Stimulated activated CD4-positive, alpha-beta T cell treated with anti-CD3 and anti-CD28 coated beads, TNF-alpha, amount 100 ng/mL, for 48 hours (primary cell): ENCODE measurements around the gene OTX1.
"Not testable (repeated sequence)": the region's sequence is repeated elsewhere in the genome, so short reads cannot be mapped to it uniquely, and the experiment has no call there.

Source experiments
- DNase-seq, 3 donors: peaks; one replicate each; pipeline ENCODE4 v3.0.0-alpha.2; 2020; ENCODE audit warnings: low read depth in 3 of 3

Gene OTX1

DNA sequence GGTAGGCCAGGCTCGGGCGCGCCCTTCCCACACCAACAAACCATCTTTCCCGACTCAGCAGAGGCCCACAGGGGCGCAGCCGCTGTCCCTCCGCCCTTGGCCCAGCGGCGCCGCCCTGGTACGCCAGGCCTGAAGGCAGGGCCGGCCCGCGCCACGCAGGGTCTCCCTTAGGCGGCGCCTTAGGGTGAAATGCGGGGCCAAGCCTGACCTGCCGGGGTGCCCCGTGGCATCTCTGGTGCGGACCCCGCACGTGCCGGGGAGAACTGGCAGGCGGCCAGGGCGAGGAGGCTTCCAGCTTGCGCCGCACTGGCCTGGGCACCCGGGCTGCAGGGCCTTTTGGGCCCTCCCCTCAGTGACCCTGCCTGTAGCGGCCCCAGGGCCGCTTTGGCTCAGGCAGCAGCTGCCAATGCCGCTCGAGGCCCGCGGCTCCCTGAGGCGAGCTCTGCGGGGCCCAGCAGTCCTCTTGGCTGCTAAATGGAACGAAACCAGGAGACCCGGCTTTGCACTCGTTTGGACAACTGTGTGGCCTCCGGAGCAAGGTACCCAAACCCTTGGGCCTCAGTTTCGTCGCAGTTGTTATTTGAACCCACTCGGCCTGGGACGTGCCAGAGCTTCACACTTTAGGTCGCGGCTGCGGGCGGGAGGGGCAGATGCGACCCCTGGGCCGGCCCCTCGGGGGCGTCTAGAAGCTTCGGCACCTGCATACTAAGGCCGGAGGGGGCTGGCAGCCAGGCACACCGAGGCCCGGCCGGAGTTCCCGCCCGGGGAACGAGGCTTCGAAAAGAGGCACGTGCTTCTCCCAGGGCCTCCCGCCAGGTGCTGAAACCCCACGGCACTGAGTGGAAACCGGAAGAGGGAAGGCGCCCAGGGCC is 8.5 kb downstream of the OTX1 start:
- peak in 1 of 3 donors; percentile 8 for DNase-seq

DNA sequence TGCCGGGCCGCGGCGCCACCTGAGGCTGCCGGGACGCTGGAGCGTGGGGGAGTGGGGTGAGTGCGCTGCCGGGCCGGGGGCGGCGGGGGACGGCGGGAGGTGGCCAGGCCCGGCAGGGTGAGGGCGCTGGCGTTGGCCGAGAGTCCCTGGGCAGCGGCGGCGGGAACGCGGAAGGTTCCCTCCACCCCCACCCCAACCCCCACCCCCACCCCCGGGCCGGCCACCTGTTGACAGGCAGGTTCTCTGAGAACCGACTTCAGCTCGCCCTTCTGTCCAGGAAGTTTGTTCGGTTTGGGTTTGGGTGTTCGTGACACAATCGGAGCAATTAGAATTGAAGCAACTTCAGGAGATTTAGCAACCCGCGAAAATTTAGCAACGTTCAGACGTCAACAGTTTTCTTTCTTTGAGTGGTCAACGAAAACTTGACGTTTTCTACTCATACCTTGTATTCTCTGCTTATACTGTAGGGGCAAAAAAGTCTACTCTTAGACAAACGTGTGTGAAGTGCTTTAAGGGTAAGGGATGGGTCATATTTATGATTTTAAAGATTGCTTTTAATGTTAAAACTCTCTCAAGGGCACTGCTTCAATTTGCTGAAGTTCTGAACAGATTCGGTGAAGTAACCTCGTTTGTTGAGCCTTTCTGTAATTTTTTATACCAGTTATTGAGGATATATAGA is 9.3 kb downstream of the OTX1 start:
- no peak for DNase-seq

DNA sequence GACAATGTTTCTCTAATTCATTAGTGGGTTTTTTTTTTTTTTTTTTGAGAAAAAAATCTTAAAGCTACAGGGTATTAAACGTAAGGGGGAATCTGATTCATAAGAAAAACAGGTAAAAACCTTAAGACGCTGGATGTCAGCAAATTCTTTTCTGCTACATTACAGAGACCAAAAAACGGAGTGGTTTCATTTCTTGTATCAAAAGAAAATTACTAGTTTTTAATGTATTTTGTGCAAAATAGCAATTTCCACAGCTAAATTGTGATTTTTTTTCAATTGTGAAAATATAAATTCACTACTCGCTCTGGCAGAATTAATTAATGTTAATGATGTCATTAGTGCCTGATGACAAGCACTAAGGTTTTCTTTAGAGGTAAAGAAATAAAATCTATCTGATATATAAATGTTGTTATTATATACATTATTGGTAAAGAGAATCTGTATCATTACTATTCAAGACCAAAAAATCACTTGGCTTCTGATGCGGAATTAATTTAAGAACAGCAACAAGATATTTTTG is 9.9 kb downstream of the OTX1 start:
- no peak for DNase-seq

DNA sequence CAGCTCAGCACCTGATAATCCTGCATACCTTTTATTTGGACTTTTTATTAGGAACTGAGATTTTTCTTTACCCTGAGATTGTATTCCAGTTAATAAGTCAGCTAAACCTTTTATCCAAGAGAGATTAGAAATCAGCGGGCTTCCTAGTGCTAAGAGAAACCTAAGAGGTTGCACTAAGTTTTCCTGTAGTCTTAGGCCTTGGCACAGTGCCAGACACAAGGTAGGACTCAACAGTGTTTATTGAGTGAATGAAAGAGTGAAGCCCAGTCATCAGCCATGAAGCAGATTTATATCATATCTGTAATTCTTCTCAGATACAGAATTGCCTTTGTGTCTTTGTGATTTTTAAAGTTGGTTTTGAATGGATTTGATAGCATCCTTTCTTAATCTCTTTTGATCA is 13.6 kb downstream of the OTX1 start:
- DNase-seq, result no peak

DNA sequence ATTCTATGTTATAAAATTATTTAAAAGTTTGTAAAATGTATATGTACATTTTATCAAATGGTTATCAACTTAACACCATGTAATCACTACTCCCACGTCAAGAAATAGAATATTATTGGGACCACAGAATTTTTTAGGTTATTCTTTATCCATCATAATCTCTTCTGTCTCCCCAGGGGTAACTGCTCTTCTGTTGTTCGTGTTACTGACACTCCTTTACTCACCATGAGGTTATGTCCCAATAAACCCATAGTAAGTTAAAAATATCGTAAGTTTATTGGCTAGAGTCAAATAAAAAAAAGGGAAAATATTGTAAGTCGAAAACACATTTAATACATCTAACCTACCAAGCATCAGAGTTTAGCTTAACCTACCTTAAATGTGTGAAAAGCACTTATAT is 14.0 kb downstream of the OTX1 start:
- no peak for DNase-seq

DNA sequence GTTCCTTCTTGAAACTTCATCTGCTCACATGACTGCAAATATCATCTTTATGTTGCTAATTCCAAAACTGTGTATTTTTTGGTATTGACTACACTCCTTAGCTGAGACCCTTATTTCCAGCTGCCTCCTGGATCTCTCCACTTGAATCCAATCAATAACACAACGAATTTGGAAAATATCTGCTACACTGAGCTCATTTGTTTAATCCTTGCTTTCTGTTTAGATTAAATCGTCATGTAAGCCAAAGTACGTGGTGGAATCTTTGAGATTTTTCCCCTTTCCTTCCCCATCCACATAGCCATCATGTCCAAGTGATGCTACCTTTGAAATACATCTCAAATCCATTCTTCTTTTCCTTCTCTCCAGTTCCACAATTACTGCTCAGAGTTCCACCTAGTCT is 15.6 kb downstream of the OTX1 start:
- DNase-seq, result no peak

DNA sequence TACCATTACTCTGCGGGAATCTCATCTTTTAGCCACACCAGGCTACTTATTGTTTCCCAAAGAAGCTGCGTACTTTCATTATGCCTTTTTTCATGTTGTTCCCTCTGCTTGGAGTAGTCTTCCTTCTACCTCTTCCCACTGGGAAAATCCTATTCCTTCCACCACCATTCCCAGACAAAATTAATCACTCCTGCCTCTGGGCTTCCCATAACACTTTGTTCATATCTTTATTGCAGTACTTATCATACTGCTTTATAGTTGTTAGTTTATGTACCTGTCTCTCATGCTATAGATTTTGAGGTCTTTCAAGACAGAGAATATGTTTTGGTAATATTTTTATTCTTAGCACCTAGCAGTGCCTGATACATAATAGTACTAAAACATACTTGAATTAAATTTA is 16.2 kb downstream of the OTX1 start:
- no peak for DNase-seq

DNA sequence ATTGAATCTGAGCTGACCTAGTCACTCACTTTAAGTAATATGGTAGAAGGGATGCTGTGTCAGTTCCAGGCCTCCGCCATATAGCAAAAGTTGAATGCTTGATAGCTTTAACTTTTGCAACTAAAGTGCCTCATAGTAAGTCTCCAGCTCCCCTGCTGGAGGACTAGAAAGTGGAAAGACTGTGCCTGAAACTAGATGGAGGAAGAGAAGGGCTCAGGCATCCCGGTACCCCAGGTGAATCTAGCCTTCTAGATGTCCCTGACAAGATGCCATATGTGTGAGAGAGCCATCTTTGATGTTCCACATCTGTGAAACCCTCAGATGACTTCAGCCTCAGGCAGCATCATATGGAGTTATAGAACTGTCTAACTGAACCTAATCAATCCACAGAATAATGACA is 21.0 kb downstream of the OTX1 start:
- DNase-seq, result no peak

DNA sequence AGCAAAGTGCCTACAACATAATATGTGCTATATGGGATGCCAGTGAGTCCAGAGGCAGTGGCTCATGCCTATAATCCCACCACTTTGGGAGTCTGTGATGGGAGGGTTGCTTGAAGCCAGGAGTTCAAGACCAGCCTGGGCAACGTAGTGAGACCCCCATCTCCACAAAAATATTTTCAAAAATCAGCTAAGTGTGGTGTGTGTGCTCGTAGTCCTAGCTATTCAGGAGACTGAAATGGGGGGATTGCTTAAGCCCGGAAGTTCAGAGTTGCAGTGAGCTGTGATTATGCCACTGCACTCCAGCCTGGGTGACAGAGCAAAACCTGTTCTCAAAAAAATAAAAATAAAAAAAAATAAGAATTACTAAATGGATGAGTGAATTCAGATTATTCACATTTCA is 23.4 kb downstream of the OTX1 start:
- DNase-seq, result no peak

DNA sequence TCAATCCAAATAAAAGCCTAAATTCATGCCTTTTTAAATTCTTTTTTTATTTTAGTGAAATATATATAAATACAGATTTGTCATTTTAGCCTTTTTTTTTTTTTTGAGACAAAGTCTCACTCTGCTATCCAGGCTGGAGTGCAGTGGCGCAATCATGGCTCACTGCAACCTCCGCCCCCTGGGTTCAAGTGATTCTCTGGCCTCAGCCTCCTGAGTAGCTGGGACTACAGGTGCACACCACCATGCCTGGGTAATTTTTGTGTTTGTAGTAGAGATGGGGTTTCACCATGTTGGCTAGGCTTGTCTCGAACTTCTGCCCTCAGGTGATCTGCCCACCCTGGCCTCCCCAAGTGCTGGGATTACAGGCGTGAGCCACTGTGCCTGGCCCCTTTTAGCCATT is 23.8 kb downstream of the OTX1 start:
- not testable (repeated sequence) for DNase-seq

DNA sequence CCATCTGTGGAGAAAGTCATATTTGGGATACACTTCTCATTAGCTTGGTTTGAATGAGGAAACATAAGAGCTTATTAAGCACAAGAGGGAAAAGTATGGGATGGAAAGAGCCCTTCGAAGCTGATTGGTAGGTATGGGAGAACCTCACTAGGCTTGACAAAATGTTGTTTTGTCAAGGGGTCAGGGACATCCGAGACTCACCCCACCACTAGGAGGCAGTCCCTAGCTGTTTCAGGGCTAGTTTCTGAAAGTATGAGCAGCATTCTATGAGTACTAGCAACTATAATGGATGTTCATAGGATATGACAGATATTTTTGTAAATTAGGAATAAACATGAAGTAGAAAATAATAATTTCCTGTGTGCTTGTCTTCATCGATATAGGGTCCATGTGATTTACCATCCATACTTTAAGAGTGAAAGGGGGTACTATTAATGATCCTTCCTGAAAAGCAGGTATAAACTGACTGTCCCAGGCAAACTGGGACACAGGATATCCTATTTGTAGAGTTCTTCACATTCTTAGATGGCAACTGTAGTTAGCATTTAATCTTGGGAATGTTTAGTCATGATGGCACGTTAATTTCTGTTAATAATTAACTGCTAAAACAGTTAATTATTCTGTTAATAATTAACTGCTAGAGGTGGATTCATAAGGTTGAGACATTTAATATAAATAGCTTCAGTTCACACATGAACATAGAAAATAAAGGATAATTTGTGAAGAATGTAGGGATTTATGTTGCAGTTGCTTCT is 28.4 kb downstream of the OTX1 start:
- no peak for DNase-seq

DNA sequence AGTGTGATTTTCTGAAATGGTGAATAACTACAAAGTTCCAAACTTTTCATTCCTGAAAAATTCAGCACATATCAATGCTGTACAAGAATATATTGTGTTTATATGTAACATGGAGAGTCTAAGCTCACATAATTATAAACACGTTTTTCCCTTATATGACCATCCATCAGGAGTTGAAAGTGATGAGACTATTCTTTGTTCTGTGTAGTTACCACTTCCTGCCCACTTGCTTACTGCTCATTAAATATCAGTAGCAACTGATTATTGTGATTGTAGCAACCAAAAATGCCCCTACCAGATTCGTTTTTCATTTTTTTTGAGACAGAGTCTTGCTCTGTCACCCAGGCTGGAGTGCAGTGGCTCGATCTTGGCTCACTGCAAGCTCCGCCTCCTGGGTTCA is 30.8 kb downstream of the OTX1 start:
- DNase-seq, result no peak

DNA sequence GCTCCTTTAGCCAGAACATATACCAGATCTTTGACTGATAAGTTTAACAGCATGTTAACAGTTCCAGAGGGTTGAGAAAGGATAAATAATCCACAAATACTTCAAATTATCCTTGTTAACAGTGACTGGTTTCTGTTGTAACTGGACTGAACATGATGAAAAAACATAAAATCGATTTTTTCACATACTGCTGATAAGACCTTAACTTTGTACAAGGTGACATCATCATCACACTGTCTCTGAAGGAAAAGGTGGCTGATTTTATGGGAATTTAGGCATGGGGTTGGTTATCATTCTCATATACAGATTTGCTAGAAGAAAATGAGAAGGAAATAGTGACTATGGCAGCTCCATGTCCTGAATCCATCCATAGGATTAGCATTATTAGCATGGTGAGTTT is 36.1 kb downstream of the OTX1 start:
- no peak for DNase-seq

DNA sequence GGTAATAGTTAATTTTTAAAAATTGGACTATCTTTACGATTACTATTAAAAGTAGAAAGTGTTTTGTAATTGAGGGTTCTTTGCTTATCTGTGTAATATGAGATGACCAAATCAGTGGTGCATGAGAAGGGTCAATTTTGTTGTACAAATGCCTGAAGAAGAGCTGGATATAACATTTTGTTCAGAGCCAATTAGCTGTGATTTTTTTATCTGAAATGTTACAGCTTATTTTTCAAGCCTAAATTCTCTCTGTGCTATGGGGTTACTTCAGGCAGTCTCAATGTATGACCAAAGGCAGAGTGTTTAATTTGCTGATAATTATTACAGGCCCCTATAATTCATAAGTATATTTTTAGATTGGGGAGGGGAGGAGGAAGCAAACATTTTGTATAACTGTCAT is 41.8 kb downstream of the OTX1 start:
- DNase-seq, result no peak

DNA sequence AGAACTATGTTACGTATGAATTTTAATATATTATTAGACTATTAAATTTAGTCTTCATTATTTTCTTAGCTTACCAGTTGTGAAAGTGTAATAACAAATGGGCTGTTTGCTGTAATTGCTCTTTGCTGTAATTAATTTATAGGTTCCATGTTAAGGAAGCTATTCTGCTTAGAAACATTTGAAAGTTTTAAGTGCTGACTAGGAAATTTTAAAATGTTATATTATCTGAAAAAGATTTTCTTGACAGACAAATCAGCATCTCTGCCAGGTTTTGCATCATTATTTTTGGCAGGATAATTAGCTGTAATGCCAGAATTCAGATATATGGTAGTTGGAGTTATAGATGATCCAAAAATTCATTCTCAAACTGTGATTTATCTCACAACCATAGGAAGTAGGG is 42.2 kb downstream of the OTX1 start:
- DNase-seq, result no peak

DNA sequence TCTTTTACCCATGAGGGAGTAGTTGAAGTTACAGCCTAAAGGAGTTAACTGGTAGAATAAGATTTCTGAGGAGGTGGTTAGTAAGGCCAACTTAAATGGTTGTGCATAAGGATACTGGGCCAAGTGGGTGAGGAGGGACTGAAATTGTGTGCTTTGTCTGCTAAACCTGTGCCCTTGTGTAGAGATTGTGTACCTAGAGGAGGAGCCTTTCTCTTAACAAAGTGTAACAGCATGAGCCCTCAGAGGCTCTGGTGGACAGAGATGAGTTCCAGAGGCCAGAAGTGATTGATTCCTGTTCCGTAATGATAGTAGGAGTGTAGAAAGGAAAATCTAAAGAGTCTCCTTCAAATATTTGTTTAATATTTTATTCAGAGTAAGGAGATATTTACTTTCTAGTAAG is 42.9 kb downstream of the OTX1 start:
- DNase-seq, result no peak

DNA sequence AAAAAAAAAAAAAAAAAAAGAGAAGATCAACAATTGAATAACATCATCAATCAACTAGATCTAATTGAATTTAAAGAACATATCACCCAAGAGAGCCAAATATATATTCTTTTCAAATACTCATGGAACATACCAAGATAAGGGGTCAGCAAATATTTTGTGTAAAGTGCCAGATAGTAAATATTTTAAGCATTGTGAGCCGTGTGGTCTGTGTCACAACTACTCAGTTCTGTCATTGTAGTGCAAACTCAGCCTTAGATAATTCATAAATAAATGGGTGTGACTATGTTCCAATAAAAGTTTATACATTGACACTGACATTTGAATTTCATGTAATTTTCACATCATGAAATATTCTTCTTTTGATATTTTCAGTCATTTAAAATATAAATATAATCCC is 45.9 kb downstream of the OTX1 start:
- DNase-seq, result no peak

DNA sequence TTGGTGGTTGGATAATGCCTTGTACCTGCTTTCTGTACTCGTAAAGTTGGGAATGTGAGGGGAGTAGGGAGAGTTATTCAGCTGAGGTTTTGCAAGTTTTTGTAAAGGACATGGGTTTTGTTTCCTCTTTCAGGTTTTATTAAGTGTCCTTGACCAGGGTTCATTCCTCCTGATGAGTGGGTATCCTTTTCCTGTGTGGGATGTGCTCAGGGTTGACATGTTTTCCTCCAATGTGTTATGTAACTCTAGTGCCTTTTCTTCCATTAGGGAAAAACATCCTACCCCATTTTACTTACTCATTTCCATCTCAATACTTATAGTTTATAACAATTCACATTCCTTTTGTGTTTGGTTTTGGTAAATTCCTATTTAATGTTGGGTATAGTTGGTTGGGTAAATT is 48.4 kb downstream of the OTX1 start:
- DNase-seq, result no peak

DNA sequence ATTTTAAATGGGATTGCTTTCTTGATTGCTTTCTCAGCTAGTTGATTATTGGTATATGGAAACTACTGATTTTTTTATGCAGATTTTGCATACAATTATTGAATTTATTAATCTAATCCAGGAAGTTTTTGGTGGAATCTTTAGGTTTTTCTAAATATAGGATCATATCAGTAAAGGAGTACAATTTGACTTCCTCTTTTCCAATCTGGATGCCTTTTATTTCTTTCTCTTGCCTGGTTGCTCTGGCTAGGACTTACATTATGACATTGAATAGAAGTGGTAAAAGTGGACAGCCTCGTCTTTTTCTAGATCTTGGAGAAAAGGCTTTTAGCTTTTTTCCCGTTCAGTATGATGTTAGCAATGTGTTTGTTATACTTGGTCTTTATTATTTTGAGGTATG is 51.3 kb downstream of the OTX1 start:
- DNase-seq, result no peak

DNA sequence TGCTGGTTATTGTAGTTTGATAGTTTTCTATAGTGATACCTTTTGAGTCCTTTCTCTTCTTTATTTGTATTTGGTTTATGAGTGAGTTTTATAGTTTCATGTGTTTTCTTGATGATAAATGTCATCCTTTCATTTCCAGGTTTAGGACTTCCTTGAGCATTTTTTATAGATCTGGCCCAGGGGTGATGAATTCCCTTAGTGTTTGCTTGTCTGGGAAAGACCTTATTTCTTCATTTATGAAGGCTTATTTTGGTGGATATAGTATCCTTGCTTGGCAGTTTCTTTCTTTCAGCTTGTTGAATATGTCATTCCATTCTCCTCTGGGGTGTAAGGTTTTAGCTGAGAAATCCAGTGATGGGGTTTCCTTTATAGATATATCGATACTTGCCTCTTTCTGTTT is 53.9 kb downstream of the OTX1 start:
- DNase-seq, result no peak
